NCI-H1048 (cell line): ENCODE measurements around the gene PDE4DIP.
"Not testable (repeated sequence)": the region's sequence is repeated elsewhere in the genome, so short reads cannot be mapped to it uniquely, and the experiment has no call there.

Experiments
- DNase-seq: peaks from one replicate; lab custom pipeline; 2025; lab: John Stamatoyannopoulos, UW

Gene PDE4DIP

GRCh38 chr1:148844220-148844619, at the start of gene PDE4DIP:
TSS of gene PDE4DIP (plus strand) at chr1:148844428. CDS start at chr1:148844775, 347 bp downstream.
- DNase-seq = not testable (repeated sequence)

GRCh38 chr1:148808268-148808928, 35.8 kb upstream of the PDE4DIP start:
- DNase-seq = not testable (repeated sequence)

DNA sequence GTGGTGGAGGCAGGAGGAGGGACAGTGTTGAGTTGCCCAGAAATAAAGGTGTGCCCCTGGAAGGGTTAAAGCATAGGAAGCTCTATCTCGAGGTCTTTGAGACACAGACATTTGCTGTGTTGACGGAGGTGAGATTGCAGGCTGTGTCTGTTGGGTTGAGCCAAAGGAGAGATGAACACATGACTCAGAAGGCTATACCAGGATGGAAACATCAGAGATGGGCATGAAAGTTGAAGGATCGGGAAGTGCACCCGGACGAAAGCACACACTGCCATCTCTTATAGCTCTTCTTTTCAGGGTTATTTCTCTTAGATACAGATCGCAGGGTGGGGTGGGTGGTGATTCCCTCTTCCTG, 35.3 kb upstream of the PDE4DIP start:
- DNase-seq = not testable (repeated sequence)

DNA sequence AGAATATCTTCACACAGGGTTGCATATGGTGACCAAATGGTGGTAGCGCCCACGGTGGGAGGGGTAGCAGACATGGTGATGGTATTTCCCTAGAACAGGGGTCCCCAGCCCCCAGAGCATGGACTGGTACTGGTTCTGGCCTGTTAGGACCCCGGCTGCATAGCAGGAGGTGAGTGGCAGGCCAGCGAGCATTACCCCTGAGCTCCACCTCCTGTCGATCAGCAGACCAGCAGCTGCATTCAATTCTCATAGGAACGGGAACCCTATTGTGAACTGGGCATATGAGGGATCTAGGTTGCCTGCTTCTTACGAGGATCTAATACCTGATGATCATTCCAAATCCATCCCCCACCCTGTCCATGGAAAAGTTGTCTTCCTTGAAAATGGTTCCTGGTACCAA, 22.0 kb upstream of the PDE4DIP start:
- DNase-seq = not testable (repeated sequence)

DNA sequence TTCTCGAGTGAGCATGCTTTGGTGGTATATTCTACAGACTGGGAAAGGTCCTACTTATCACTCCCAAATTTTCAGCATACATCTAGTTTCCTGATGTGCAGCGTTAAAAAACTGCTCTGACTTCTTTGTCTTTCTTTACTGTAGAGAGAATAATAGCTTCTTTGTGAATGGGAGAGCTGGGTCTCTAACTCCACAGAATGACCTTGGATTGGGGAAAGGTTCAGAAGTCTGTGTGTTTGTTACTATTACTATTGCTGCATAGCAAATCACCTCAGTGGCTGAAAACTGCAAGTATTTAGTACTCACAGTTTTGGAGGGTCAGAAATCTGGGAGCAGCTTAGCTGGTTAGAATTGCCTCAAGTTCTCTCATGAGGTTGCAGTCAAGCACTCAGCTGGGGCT, 20.4 kb upstream of the PDE4DIP start:
- DNase-seq = not testable (repeated sequence)

DNA sequence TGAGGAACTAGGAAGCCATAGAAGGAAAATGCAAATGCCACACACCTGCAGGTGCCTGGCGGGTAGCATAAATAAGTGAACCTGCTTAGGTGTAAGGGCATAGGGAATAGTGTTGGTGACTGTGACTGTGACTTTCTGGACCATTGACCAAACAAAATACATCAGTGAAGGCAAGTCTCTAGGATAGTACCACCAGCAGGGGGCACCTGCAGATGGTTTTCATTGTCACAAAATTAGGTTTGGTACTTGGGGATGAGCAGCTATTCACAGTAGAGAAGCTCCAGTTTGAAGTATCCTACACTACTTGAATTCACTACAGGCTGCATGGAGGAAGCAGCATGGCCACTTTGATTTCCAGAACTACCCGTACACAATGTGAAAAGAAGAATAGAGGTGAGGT, 19.2 kb upstream of the PDE4DIP start:
- DNase-seq = not testable (repeated sequence)

- DNase-seq = not testable (repeated sequence)
These were observed 15.7 kb upstream of the PDE4DIP start for GRCh38 chr1:148828531-148828930.

- DNase-seq = not testable (repeated sequence)
These were observed 15.3 kb upstream of the PDE4DIP start for GRCh38 chr1:148828962-148829361.

DNA sequence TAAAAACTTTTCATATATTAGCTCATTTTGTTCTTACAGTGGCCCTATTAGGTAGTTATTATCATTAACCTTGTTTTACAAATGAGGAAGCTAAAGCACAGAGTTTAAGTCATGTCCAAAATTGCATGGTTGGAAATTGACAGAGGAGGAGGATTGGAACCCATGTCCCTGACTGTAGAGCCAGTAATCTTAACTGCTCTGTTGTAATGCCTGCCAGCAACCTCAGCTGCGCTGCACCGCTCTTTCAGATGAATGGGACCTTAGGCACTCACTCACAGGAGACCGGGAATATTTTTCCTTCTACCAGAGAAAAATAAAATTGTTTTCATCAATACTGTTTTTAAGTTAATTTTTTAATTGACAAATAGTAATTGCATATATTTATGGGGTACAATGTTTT, 14.9 kb upstream of the PDE4DIP start:
- DNase-seq = not testable (repeated sequence)

DNA sequence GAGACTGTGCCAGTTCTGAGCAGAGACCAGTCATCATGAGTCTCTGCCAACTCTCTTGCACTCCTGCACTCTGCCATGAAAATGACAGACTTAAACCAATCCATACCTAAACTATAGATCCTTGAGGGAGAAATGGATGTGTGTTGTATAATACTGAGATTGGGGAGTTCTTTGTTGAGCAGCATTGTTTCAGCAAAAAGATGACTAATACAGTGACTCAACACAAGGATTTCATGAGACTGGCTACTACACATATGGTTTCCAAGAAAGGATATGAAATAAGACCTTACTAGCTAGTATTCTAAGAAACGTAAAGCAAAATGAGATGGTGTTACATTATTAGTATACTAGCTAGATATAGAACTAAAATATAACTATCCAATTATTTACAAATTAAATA, 3.0 kb upstream of the PDE4DIP start:
- DNase-seq = not testable (repeated sequence)

DNA sequence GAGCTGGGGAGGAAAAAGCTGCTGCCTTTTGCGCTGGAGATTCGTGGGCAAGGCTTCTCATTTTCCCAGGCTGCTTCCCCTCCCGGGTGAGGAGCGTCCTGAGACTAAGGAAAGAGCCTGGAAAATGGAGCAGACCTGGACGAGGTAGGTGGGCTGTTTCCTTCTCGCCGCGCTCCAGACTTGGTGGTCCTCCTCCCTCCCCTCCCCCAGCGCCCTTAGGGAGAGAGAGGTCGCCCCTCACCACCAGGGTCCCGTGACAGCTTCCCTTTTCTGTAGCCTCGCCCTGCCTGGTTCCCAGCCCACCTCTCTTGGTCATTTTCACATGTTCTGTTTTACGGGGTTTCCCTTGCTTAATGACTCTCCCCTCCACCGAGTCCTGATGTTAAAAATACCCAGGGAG, 423 bp downstream of the PDE4DIP start:
- DNase-seq = not testable (repeated sequence)

GRCh38 chr1:148845068-148845467, 840 bp downstream of the PDE4DIP start:
- DNase-seq = not testable (repeated sequence)

DNA sequence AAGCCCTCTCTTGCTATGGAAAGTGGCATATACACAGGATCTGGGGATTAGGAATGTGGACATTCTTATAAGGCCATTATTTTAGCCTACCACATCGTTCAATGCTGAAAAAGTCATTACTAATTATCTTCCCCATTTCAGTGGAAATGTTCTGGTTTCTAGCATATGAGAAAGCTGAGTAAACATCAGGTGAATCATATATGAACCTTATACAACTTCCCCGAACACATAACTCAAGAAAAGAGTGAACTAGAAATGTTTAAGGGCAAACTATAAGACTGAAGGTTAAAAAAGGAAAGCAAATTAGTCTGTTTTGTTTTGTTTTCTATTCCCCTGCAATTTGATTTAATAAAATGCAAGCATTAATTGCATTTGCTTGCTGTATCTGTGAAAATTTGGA, 6.1 kb downstream of the PDE4DIP start:
- not testable (repeated sequence) for DNase-seq

DNA sequence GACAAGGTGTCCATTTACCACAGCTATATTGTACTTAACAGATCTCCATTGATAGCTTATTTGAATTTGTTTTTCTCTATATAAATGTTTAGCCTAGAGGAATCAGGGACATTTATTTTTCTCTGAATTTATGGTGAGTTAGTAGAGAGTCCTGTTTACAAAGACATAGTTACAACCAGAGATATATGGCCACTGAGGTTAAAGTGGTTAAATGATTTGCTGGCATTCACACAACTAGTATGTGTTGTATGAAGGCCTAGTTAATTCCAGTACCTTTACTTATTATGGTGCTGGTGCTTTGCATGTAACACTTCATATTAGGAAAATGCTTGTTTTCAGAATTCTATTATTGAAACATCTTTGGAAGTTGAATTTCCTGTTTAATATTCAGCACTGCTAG, 6.6 kb downstream of the PDE4DIP start:
- not testable (repeated sequence) for DNase-seq

DNA sequence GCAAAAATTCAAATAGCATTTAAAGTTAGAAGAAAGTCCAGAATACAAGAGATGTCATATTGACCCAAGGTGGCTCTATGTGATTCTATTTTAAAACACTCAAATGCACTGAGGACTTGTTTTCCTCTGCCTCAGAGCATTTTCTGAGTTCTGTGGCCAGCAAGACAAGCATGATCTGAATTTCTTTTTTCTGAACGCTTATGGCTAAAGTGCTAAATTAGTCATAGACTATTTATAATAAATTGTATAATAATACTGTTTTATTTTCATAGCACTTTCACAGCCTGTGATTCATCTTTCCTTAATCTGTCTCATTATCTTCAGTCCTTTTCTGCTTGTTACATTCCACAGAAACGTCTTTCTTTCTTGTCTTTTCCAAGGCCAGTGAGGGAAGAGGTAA, 7.5 kb downstream of the PDE4DIP start:
- not testable (repeated sequence) for DNase-seq

DNA sequence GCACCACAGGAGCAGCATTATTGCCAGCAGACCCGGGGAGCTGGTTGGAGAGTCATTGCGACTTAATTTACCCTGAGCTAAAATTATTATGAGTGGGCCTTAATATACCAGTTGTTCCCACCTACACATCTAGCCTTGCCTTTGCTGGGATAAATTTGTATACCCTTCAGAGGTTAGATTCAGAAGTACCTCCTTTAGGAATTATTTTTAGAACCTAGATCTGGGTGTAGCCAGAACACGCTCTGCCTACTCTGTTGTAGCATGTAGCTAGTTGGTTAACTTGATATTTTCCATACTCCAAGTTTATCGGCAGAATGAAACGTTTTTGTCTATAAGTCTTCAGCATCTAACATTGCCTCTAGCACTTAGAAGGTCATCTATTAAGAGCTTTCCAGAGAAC, 9.1 kb downstream of the PDE4DIP start:
- not testable (repeated sequence) for DNase-seq

DNA sequence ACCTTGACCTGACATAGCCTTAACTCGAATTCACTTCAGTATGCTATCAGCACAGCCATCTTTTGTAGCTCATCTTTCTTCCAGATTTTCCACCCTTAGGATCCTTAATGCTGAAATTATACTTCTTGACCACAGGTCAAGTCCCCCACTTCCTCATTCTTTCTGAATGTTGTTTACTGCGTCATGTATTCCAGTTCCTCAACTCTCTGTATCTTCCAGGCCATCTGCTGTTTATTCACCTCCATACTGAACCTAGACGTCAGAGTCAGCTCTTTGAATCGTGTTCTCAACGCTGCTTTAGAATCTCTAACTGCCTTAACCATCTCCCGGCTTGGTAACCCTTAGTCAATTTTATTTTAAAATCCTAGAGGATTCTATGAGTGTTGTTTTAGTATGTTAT, 9.8 kb downstream of the PDE4DIP start:
- not testable (repeated sequence) for DNase-seq

DNA sequence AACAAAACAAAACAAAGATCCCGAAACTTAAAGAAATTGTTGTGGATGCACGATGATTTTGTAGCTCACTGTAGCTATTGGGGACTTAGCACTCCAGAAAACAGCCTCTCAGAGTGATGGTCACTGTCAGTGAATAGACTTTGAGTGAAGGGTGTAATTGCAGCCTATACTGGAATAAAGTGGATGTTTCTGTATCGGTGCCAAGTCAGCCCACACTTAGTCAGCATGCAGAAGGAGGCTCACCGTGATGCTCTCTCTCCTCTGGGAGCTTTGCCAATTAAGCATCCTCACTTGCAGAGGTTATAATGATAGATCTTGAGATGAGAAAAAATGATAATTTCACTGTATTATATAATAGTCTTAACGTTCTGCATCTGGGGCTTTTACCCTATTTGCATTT, 11.1 kb downstream of the PDE4DIP start:
- not testable (repeated sequence) for DNase-seq

DNA sequence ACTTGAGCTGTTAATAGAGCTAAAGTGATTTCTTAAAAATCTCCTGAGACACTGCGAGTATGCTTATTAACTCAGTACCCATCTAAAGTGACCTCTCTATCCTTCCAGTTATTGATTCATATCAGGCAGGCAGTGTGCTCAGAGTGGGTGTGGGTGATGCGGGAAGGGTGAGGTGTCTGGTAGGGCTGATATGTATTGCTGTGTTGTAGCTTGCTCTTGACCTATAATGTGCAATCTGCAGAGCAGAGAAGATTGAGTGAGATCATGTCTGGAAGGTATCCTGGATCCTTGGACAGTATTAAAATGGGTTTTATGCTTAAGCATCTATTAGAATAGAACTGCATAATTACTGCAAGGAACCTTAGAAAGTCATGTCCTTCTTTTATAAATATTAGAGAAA, 15.8 kb downstream of the PDE4DIP start:
- not testable (repeated sequence) for DNase-seq

DNA sequence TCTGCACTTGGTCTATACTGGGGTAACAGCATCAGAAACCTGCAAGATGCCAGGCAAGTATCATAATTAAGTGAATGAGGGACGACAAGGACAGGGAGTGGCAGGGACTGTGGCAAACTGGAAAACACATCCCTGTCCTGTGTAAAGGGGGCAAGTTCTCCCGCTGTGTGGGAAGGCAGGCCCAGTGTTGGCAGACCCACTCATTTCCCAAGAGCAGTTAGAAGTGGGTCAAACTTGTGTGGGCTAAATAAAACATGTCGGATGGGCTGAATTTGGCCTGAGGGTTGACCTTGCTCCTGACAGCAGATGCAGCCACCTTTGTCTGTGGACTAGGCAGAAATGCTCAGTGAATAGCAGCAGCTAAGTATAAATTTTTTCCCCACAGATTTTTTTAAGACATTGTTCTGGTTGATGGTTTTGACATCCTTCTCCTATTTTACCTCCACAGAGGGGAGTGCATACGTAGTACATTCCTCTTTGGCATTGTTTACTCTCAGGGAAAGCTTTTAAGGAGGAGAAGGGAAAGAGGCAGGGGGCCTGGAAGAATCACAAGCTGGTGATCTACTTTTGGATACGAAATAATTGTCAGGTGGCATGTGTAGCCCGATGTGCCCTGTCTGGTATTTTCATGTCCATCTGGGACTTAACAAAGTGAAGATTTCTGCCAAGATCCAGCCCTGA, 16.5 kb downstream of the PDE4DIP start:
- not testable (repeated sequence) for DNase-seq

DNA sequence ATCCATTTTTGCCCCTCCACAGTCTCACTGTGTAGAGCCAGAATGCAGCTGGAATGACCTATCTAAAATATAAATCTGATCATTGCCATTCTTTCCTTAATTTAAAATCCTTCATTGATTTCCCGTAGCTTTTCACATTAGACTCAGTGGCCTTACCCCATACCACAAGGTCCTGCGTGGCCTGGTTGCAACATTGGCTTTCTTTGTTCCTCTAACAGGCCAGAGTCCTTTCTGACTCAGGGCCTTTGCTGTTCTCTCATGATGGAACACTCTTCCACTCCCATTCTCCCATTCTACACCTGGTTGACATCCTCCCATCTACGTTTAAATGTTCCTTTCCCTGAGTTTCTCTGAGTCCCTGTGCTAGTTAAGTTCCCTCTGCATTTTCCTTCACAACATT, 18.4 kb downstream of the PDE4DIP start:
- DNase-seq = not testable (repeated sequence)

DNA sequence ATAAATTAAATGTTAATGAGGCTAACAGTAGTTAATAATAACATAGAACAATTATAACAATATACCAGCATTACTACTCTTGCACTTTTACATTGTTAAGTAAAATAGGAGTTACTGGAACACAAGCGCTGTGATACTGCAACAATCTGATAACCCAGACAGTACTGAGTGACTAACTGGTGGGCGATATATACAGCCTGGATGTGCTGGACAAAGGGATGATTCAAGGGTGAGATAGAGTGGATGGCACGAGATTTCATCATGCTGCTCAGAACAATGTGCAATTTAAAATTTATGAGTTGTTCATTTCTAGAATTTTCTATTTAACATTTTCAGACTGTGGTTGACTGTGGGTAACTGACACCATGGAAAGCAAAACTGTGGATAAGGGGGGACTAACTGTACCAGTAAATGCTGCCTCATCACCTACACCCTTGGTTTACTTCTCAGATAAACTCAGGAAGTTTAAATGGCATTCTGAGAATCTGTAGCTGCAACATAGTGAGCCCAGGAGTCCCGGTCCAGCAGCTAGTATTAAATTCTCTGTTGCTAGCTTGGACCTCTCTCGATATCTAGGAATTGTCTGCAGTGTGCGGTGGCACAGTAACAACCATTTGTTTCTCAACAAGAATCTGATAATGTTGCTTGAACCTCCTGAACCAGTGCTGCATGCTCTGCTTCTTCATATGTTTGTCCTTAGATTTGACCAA, 24.9 kb downstream of the PDE4DIP start:
- not testable (repeated sequence) for DNase-seq

- DNase-seq = not testable (repeated sequence)
These were observed 25.4 kb downstream of the PDE4DIP start for GRCh38 chr1:148869634-148869961.
